ENCODE data around the gene PM20D2. TPM values are rescaled to one million over a fixed set of nuclear protein-coding genes. Genes with fewer than 3 reads are reported as not detected.

The PM20D2 gene, protein sequence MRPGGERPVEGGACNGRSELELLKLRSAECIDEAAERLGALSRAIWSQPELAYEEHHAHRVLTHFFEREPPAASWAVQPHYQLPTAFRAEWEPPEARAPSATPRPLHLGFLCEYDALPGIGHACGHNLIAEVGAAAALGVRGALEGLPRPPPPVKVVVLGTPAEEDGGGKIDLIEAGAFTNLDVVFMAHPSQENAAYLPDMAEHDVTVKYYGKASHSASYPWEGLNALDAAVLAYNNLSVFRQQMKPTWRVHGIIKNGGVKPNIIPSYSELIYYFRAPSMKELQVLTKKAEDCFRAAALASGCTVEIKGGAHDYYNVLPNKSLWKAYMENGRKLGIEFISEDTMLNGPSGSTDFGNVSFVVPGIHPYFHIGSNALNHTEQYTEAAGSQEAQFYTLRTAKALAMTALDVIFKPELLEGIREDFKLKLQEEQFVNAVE
- total RNA-seq = 10 to 100 TPM; 11.9 to 48.4 TPM

DNA sequence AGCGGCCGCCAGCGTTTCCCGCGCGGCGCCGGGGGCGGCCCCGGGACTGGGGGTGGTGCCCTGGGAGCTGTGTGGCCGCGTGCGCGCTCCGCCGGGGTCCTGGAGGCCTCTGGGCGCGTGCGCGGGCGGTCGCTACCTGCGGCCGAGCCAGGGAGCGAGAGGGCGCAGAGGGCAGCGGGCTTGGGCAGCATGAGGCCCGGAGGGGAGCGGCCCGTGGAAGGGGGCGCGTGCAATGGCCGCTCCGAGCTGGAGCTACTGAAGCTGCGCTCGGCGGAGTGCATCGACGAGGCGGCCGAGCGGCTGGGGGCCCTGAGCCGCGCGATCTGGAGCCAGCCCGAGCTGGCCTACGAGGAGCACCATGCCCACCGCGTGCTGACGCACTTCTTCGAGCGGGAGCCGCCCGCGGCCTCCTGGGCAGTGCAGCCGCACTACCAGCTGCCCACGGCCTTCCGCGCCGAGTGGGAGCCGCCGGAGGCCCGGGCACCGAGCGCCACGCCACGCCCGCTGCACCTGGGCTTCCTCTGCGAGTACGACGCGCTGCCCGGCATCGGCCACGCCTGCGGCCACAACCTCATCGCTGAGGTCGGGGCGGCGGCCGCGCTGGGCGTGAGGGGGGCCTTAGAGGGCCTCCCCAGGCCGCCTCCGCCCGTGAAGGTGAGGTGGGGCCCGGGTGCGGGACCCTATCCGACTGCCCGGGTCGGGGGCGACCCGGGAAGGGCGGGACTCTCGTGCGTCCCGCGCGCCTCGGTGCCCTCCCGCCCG, at the start of gene PM20D2:
TSS of gene PM20D2 (plus strand) at position 100 of the 762 bp plus-strand sequence. CDS start at position 190, 90 bp downstream.
- H3K36me3 ChIP-seq = no peaks in the 10 kb centered on the region
- no peaks in the 10 kb centered on the region for H3K9me3 ChIP-seq
- intact Hi-C loops (cut with DNase I) = loop anchor here (2.0 to 5.0 kb wide), 2 partner anchors 64 to 207 kb away; partner anchors contain the start of genes PNRC1 and UBE2J1
- H3K4me1 ChIP-seq (replicated peaks) = peaks cover 5% of the 10 kb centered on the region
- DNase-seq (ENCODE audit: low spot score) = peak; percentile 60
- 0% methylated on average over 37 of the region's 102 CpGs for WGBS
- peak within 1 kb of the TSS; percentile 78 to 87 for H3K4me3 ChIP-seq
- no peaks in the 10 kb centered on the region for H3K27me3 ChIP-seq (replicated peaks; ENCODE audit: insufficient read depth)
- peak within 1 kb of the TSS; percentile 94 to 97 for H3K27ac ChIP-seq
- TF ChIP-seq POLR2A (IDR thresholded peaks at IDR 0.05) (peak; percentile 68), POLR2AphosphoS5 (IDR thresholded peaks at IDR 0.05) (no peak)

DNA sequence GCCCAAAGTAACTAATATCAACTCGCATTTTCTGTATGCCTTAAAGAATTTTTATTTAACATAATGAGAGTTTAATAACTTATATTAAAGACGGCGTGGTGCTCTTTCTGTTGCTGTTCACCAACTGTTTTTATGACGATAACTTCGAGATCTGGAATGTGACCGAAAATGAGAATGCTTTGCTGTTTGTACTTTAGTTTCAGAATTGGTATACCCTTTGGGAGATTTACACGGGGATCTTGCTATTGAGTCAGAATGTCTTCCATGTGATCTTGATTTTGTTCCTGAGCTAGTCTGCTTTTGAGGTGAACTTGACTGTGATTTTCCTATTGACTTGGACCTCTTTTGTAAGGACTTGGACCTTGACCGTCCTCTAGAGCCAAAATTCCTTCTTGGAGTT, 47.4 kb upstream of the PM20D2 start:
- H3K4me3 ChIP-seq = no peak overlapping the region
- no peak for DNase-seq (ENCODE audit: low spot score)
- intact Hi-C loops (cut with DNase I) = no loop called here
- WGBS = 92% methylated on average over 8 of the region's 8 CpGs
- no peaks in the 10 kb centered on the region for H3K36me3 ChIP-seq
- no peaks in the 10 kb centered on the region for H3K4me1 ChIP-seq (replicated peaks)
- H3K9me3 ChIP-seq = no peaks in the 10 kb centered on the region
- no peaks in the 10 kb centered on the region for H3K27me3 ChIP-seq (replicated peaks; ENCODE audit: insufficient read depth)
- no peak overlapping the region for H3K27ac ChIP-seq
- no peak for TF ChIP-seq POLR2AphosphoS5 (IDR thresholded peaks at IDR 0.05)
- TF ChIP-seq, protein P1, sequence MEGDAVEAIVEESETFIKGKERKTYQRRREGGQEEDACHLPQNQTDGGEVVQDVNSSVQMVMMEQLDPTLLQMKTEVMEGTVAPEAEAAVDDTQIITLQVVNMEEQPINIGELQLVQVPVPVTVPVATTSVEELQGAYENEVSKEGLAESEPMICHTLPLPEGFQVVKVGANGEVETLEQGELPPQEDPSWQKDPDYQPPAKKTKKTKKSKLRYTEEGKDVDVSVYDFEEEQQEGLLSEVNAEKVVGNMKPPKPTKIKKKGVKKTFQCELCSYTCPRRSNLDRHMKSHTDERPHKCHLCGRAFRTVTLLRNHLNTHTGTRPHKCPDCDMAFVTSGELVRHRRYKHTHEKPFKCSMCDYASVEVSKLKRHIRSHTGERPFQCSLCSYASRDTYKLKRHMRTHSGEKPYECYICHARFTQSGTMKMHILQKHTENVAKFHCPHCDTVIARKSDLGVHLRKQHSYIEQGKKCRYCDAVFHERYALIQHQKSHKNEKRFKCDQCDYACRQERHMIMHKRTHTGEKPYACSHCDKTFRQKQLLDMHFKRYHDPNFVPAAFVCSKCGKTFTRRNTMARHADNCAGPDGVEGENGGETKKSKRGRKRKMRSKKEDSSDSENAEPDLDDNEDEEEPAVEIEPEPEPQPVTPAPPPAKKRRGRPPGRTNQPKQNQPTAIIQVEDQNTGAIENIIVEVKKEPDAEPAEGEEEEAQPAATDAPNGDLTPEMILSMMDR (IDR thresholded peaks at IDR 0.05) = no peak
- no peak for TF ChIP-seq POLR2A (IDR thresholded peaks at IDR 0.05)

DNA sequence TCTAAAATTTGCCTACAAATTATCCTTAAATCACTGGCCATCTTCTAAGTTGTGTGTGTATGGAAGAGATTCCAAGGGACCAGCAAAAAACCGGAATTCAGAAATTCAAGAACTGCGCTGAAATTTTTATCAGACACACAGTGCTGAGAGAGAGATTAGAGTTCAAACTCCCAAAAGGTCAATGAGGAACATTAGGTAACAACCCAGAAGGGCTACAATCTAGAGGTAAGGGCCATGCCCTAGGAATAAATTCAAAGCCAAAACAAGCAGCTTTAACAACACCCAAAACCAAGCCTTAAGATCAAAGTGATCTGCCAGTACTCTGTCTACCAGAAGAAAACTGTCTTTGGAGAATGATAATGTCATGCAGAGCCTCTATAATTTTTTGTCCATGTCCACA, 45.7 kb upstream of the PM20D2 start:
- intact Hi-C loops (cut with DNase I) = no loop called here
- no peak overlapping the region for H3K4me3 ChIP-seq
- no peaks in the 10 kb centered on the region for H3K36me3 ChIP-seq
- no peaks in the 10 kb centered on the region for H3K9me3 ChIP-seq
- 94% methylated on average over 2 of the region's 2 CpGs for WGBS
- H3K4me1 ChIP-seq (replicated peaks) = no peaks in the 10 kb centered on the region
- no peak overlapping the region for H3K27ac ChIP-seq
- TF ChIP-seq POLR2AphosphoS5 (IDR thresholded peaks at IDR 0.05) = no peak
- TF ChIP-seq POLR2A (IDR thresholded peaks at IDR 0.05) = no peak
- TF ChIP-seq, protein P1 (IDR thresholded peaks at IDR 0.05) = no peak
- H3K27me3 ChIP-seq (replicated peaks; ENCODE audit: insufficient read depth) = no peaks in the 10 kb centered on the region
- DNase-seq (ENCODE audit: low spot score) = no peak

DNA sequence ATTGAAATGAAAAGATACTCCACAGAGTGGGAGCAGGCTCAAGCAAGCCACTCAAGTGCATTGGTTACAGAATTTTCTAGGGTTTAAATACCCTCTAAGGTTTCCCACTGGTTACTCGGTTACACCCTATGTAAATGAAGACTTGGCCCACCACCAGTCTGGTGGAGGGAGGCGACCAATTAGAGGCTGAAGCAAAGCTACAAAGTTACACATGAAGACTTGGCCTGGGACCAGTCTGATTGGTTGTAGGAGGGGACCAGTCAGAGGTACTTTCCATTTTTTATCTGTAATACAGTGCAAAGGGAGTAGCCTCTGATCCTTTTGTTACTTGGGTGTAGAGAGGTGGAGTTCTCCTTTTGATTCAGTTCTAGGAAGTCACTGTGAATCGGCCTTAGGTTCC, 35.6 kb upstream of the PM20D2 start:
- Histone ChIP-seq H3K27ac (no peak overlapping the region), H3K9me3 (no peaks in the 10 kb centered on the region), H3K4me1 (replicated peaks) (no peaks in the 10 kb centered on the region), H3K36me3 (no peaks in the 10 kb centered on the region), H3K27me3 (replicated peaks; ENCODE audit: insufficient read depth) (no peaks in the 10 kb centered on the region), H3K4me3 (no peak overlapping the region)
- intact Hi-C loops (cut with DNase I) = no loop called here
- TF ChIP-seq, protein P1 (IDR thresholded peaks at IDR 0.05) = no peak
- TF ChIP-seq POLR2AphosphoS5 (IDR thresholded peaks at IDR 0.05) = no peak
- WGBS = 92% methylated on average over 3 of the region's 3 CpGs
- DNase-seq (ENCODE audit: low spot score) = no peak

DNA sequence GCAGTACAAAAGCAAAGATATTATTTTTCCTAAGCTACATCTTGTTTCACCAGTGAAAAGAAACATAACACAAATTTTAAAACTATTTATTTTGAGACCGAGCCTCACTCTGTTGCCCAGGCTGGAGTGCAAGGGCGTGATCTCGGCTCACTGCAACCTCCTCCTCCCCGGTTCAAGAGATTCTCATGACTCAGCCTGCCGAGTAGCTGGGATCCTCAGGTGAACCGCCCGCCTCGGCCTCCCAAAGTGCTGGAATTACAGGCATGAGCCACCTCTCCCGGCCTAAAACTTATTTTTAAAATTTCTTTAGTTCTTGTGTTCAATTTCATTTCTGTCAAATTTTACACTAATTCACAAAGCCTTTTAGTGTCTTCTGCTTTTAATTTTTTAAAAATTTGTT, 33.9 kb upstream of the PM20D2 start:
- Histone ChIP-seq H3K4me1 (replicated peaks) (no peaks in the 10 kb centered on the region), H3K36me3 (no peaks in the 10 kb centered on the region), H3K27me3 (replicated peaks; ENCODE audit: insufficient read depth) (no peaks in the 10 kb centered on the region), H3K9me3 (no peaks in the 10 kb centered on the region), H3K4me3 (no peak overlapping the region), H3K27ac (no peak overlapping the region)
- WGBS = 89% methylated on average over 9 of the region's 9 CpGs
- TF ChIP-seq POLR2A (IDR thresholded peaks at IDR 0.05) (no peak), POLR2AphosphoS5 (IDR thresholded peaks at IDR 0.05) (no peak)
- TF ChIP-seq, protein P1 (IDR thresholded peaks at IDR 0.05) = no peak
- no peak for DNase-seq (ENCODE audit: low spot score)
- intact Hi-C loops (cut with DNase I) = no loop called here

All from prostate gland (tissue), 2 donors.